Heart left ventricle (tissue), 16 donors: ENCODE results near the gene KIAA1614. TPM values are rescaled to one million over a fixed set of nuclear protein-coding genes. Genes with fewer than 3 reads are reported as not detected.

ENCODE experiments used
- ATAC-seq, 4 donors: fragments of 200-7000 bp; cut with Tn5 transposase; one replicate each; pipeline ENCODE4 v1.9.1; 2020 to 2022; ENCODE audit warnings: moderate library complexity in 4 of 4, mild to moderate bottlenecking in 3 of 4, moderate number of reproducible peaks in 1 of 4
- DNase-seq, 5 donors: peaks; one replicate each; pipeline ENCODE4 v3.0.0-alpha.2; 2020
- H3K27ac ChIP-seq, 12 donors: fragments of 200-600 bp; sonication (generic) in 4 of 12; one replicate each; pipeline versions ENCODE4 v1.5.0 to v1.8.0; 2016 to 2022; ENCODE audit warnings: mild to moderate bottlenecking in 2 of 12
- H3K27me3 ChIP-seq, 9 donors: fragments of 200-600 bp; sonication (generic) in 2 of 9; one replicate each; pipeline versions ENCODE4 v1.5.1 to v1.8.0; 2016 to 2022; ENCODE audit warnings: mild to moderate bottlenecking in 3 of 9
- H3K36me3 ChIP-seq, 9 donors: fragments of 200-600 bp; sonication (generic) in 2 of 9; one replicate each; pipeline versions ENCODE4 v1.5.0 to v1.8.0; 2018 to 2022; ENCODE audit warnings: mild to moderate bottlenecking in 2 of 9
- H3K4me1 ChIP-seq, 12 donors: fragments of 200-600 bp; sonication (generic) in 4 of 12; one replicate each; pipeline versions ENCODE4 v1.5.0 to v1.8.0; 2016 to 2022; ENCODE audit warnings: mild to moderate bottlenecking in 3 of 12
- H3K4me3 ChIP-seq, 12 donors: fragments of 200-600 bp; sonication (generic) in 4 of 12; one replicate each; pipeline versions ENCODE4 v1.5.0 to v1.8.0; 2017 to 2022; ENCODE audit warnings: mild to moderate bottlenecking in 9 of 12, moderate library complexity in 4 of 12
- H3K9me3 ChIP-seq, 12 donors: fragments of 200-600 bp; sonication (generic) in 4 of 12; one replicate each; pipeline versions ENCODE4 v1.5.0 to v1.8.0; 2016 to 2022; ENCODE audit warnings: mild to moderate bottlenecking in 1 of 12
- POLR2A ChIP-seq, 2 donors: fragments of 450-650 bp; IDR thresholded peaks; one replicate each; pipeline ENCODE4 v1.6.1; 2017; ENCODE audit warnings: antibody characterized with exemption in 2 of 2, mild to moderate bottlenecking in 2 of 2, moderate library complexity in 2 of 2
- WGBS, 4 donors: extraction: QIAGEN DNeasy Blood & Tissue Kit in 2 of 4; methylation state at CpG; one replicate each; pipeline versions ENCODE4 v1.1.5 to v1.1.7; 2013 to 2018; 5-methylcytosine and 5-hydroxymethylcytosine counted together
- intact Hi-C, 10 donors: fragments of 100-400 bp; cut with DNase I; formaldehyde crosslinking; loops; one replicate each; pipeline versions ENCODE4 v1.11.1 to v1.14.2; 2022
- polyA plus RNA-seq, 2 donors: library from polyadenylated mRNA; stranded (reverse); fragments of 200-250 nt; gene quantifications; one replicate each; pipeline ENCODE4 v1.2.3, GENCODE V29; 2013
- total RNA-seq, 9 donors: library from RNA; depleted of rRNA in 2 of 9; stranded (reverse); fragments of >200 nt in 2 of 9; fragmentation: NEBNext Ultra II Directional in 3 of 9; extraction: Animal tissue kit (Norgen Biotek cat#: 25700) in 3 of 9; gene quantifications; one replicate each; pipeline versions ENCODE4 v1.1.0 to v1.2.4, GENCODE V29; 2016 to 2023
- TF ChIP-seq, protein P1 (sequence below), 12 donors: fragments of 200-600 bp; sonication (generic) in 4 of 12; IDR thresholded peaks; one replicate each; pipeline versions ENCODE4 v1.5.0 to v1.8.0; 2018 to 2022; ENCODE audit warnings: antibody characterized with exemption in 12 of 12, mild to moderate bottlenecking in 5 of 12
- donor health status: ischemic (EF 13 %, LVEDD 7.1; RV severe dilation, severe dysfunction).
- donor health status: healthy with polysubstance abuse.
- donor health status: DM: no; HTN: yes; CAD: no.
- donor health status: DM: no; HTN: no; CAD: no.
- donor health status: ischemic (EF 25% LVEDD 6.9; RV normal size, moderate dysfunction).
- donor health status: ischemic (EF 25% LVEDD 5.7; RV mildly dilated, moderate dysfunction).
- donor health status: healthy.
- donor health status: DM: yes; HTN: yes; CAD: no.
- donor health status: ischemic (EF 35%, LVEDD 5.7; RV mildly dilated, moderate dysfunction).
- donor health status: nonischemic (EF 11% LVEDD 7.7; RV severe dilation, severe dysfunction).
- donor health status: DM: yes; HTN: yes; CAD: no.
- donor health status: PGD.
- donor health status: ischemic (EF 29% LVEDD 5.4; RV normal size, mild dysfunction).
- donor health status: nonischemic (EF 23%, LVEDD 6.1; RV moderate dilation, normal function).

KIAA1614 gene
- total and polyA plus RNA-seq, 11 donors = 4.3 to 12.1 (median 6.5) TPM

DNA sequence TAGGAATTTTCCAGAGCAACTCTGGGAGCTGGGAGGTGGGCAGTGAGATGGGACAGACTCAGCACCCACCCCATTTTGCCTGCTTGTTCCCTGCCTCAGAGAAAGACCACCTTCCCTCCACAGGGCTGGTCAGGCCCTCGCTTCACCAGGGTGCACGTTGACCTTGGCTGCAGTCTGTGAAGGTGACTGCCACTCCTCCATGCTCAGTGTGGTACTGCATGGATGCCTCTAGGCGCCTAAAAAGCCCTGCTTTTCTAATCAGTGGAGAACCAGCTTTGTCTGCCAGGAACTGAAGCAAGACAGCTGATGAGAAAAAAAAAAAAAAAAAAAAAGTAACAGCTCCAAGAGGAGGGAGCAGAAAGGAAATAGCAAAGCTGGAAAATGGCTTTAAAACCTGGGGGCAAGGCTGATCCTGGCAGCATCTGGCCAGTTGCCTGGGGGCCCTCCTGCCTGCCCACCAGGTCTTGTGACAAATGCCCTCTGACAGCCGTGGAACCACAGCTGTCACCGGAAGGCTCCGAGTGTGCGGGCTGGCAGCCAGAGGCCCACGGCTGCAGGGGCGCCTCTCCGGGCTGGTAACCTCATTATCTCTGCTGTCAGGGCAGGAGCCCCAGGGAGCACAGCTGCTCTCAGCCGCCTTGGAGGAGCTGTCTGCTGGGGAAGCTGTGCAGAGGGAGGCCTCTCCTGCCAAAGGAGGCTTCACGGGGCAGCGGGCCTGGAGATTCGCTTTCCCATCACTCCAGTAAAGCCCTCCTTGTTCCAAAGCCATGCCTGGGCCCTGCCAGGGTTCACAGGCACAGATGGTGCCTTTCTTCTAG is 13.7 kb downstream of the KIAA1614 start:
- Histone ChIP-seq H3K9me3 (no peaks in the 10 kb centered on the region), H3K4me3 (peak overlapping the region in 4 of 12 donors; percentile 3 to 31 (median 6)), H3K4me1 (peaks cover 11 to 48% (median 33%) of the 10 kb centered on the region in 12 donors), H3K36me3 (peaks cover 0 to 16% (median 5%) of the 10 kb centered on the region in 9 donors), H3K27me3 (no peaks in the 10 kb centered on the region), H3K27ac (peak overlapping the region; percentile 7 to 90 (median 82))
- no peak for TF ChIP-seq POLR2A (IDR thresholded peaks at IDR 0.05)
- TF ChIP-seq, protein P1, sequence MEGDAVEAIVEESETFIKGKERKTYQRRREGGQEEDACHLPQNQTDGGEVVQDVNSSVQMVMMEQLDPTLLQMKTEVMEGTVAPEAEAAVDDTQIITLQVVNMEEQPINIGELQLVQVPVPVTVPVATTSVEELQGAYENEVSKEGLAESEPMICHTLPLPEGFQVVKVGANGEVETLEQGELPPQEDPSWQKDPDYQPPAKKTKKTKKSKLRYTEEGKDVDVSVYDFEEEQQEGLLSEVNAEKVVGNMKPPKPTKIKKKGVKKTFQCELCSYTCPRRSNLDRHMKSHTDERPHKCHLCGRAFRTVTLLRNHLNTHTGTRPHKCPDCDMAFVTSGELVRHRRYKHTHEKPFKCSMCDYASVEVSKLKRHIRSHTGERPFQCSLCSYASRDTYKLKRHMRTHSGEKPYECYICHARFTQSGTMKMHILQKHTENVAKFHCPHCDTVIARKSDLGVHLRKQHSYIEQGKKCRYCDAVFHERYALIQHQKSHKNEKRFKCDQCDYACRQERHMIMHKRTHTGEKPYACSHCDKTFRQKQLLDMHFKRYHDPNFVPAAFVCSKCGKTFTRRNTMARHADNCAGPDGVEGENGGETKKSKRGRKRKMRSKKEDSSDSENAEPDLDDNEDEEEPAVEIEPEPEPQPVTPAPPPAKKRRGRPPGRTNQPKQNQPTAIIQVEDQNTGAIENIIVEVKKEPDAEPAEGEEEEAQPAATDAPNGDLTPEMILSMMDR (IDR thresholded peaks at IDR 0.05) = no peak
- 4 to 6% (median 6%) methylated on average over 11 to 14 of the region's 14 CpGs for WGBS, 4 donors
- DNase-seq (peak; percentile 71 to 88 (median 76)), ATAC-seq (peak; percentile 48 to 75 (median 66))
- intact Hi-C loops = loop anchor here in 3 of 10 donors (1.0 to 10.0 kb wide), 3 partner anchors 13 to 98 kb away; partner anchors contain the start of gene STX6 (in 2 of the 3)

DNA sequence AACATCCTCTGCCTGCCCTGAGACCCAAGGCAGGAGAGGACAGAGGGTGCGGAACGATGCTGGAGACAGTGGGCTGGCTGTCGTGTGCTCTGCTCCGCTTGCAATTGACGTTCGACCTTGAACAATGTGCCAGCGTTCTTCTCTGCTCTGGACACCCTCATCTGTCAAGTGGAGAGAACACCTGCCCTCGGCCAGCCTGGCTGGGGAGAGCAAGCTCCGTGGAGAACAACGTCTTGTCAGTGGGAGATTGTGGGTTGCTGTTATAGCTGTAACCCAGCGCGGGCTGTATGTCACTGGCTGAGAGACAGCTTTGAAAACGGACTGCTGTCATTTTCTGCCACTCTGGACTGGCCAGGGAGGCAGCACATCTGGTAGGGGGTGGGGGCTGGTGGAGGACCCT is 14.7 kb downstream of the KIAA1614 start:
- DNase-seq = peak in 4 of 5 donors; percentile 48 to 81 (median 66)
- Histone ChIP-seq H3K4me3 (no peak overlapping the region), H3K27me3 (no peaks in the 10 kb centered on the region), H3K9me3 (no peaks in the 10 kb centered on the region), H3K4me1 (peaks cover 11 to 48% (median 33%) of the 10 kb centered on the region in 12 donors), H3K36me3 (peaks cover 0 to 20% (median 5%) of the 10 kb centered on the region in 9 donors), H3K27ac (peak overlapping the region in 11 of 12 donors; percentile 70 to 90 (median 82))
- WGBS, 4 donors = 46 to 57% (median 49%) methylated on average over 11 to 13 of the region's 13 CpGs
- intact Hi-C loops = loop anchor here in 2 of 10 donors (5.0 to 10.0 kb wide), 2 partner anchors 95 to 97 kb away; partner anchors contain the start of gene STX6 (in 2 of the 2)
- no peak for TF ChIP-seq POLR2A (IDR thresholded peaks at IDR 0.05)
- TF ChIP-seq, protein P1 (IDR thresholded peaks at IDR 0.05) = no peak
- ATAC-seq = peak; percentile 79 to 87 (median 84)

DNA sequence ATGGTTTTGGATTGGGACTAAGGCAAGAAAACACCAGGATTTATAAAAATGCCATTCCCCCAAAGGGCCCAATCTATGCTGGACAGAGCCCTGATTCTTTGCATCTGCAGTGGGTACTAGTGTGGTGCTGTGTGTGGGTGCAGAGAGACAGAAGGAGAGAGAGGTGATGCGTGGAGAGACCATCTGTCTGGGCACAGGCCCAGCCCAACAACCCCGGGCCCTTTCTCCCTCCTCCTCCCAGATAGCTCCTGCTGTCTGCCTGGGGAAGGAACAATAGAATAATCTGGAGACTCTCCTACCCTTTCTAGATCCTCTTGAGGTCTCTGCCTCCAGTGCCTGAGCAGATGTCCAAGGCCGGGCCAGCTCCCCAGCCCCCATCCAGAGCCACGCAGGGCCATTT is 15.1 kb downstream of the KIAA1614 start:
- DNase-seq = no peak
- Histone ChIP-seq H3K4me3 (no peak overlapping the region), H3K9me3 (no peaks in the 10 kb centered on the region), H3K4me1 (peaks cover 11 to 48% (median 33%) of the 10 kb centered on the region in 12 donors), H3K36me3 (peaks cover 0 to 20% (median 5%) of the 10 kb centered on the region in 9 donors), H3K27ac (peak overlapping the region in 11 of 12 donors; percentile 70 to 90 (median 82)), H3K27me3 (no peaks in the 10 kb centered on the region)
- ATAC-seq = peak in 3 of 4 donors; percentile 2 to 20 (median 8)
- no peak for TF ChIP-seq POLR2A (IDR thresholded peaks at IDR 0.05)
- TF ChIP-seq, protein P1 (IDR thresholded peaks at IDR 0.05) = no peak
- intact Hi-C loops = loop anchor here in 2 of 10 donors (5.0 to 10.0 kb wide), 2 partner anchors 94 to 97 kb away; partner anchors contain the start of gene STX6 (in 2 of the 2)
- WGBS, 4 donors = 47 to 61% (median 57%) methylated on average over 4 of the region's 4 CpGs
